DND-41 (cell line): ENCODE results near the gene FLNB.

Experiments used
- EZH2 ChIP-seq: IDR thresholded peaks from 3 replicates; pipeline ENCODE4 v1.6.1; 2012; ENCODE audit warnings: borderline replicate concordance, low read depth, mild to moderate bottlenecking, moderate library complexity, low read length, inconsistent platforms; ENCODE audit not compliant: severe bottlenecking
- TF ChIP-seq, protein P1 (sequence below): IDR thresholded peaks from 2 replicates; pipeline ENCODE4 v1.5.1; 2012; ENCODE audit warnings: borderline replicate concordance, low read length, moderate library complexity, mild to moderate bottlenecking; ENCODE audit not compliant: poor library complexity, severe bottlenecking; ENCODE audit errors: extremely low read depth

DNA sequence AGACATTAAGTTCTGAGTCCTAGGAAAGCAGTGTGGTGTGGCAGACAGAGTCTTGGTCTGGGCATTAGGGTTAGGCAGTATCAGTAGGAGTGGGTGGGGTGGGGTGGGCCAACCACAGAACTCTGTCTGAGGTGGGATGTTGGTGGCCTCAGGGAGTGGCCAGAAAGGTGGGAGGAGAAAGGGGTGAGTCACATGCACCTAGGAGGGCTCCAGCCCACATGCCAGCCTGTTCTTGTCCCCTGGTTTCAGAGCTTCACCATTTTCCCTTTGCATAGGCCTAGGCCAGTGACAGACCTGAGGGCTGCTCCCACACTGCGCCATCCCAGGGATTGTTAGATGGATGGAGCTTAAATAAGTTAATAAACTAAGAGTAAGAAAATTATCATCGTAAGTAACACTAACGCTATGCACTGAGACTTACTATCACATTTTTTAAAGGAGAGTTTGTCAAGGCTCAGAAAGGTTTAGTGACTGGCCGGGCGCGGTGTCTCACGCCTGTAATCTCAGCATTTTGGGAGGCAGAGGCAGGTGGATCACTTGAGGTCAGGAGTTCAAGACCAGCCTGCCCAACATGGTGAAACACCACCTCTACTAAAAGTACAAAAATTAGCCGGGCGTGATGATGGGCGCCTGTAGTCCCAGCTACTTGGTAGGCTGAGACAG, 168.7 kb downstream of the FLNB start:
- TF ChIP-seq, protein P1, sequence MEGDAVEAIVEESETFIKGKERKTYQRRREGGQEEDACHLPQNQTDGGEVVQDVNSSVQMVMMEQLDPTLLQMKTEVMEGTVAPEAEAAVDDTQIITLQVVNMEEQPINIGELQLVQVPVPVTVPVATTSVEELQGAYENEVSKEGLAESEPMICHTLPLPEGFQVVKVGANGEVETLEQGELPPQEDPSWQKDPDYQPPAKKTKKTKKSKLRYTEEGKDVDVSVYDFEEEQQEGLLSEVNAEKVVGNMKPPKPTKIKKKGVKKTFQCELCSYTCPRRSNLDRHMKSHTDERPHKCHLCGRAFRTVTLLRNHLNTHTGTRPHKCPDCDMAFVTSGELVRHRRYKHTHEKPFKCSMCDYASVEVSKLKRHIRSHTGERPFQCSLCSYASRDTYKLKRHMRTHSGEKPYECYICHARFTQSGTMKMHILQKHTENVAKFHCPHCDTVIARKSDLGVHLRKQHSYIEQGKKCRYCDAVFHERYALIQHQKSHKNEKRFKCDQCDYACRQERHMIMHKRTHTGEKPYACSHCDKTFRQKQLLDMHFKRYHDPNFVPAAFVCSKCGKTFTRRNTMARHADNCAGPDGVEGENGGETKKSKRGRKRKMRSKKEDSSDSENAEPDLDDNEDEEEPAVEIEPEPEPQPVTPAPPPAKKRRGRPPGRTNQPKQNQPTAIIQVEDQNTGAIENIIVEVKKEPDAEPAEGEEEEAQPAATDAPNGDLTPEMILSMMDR: no peak
- no peak for TF ChIP-seq EZH2
